Ovary (tissue), 9 donors: ENCODE data around the gene ADAMTS4. TPM values are rescaled to one million over a fixed set of nuclear protein-coding genes. Genes with fewer than 3 reads are reported as not detected.
A peak's percentile ranks its signal among the peaks of the same experiment; 100 is the strongest.

Experiments
- DNase-seq, 5 donors: peaks; one replicate each; pipeline ENCODE4 v3.0.0-alpha.2; 2019 to 2020
- H3K27ac ChIP-seq, 2 donors: fragments of 200-600 bp; one replicate each; pipeline versions ENCODE4 v1.5.1 to v1.8.0; 2019 to 2022
- H3K27me3 ChIP-seq: fragments of 200-600 bp; one replicate; pipeline ENCODE4 v1.8.0; 2022
- H3K36me3 ChIP-seq: fragments of 200-600 bp; sonication (generic); one replicate; pipeline ENCODE4 v1.5.1; 2019
- H3K4me1 ChIP-seq: one replicate; pipeline ENCODE4 v1.8.1; 2013; ENCODE audit warnings: mild to moderate bottlenecking, moderate library complexity; ENCODE audit not compliant: insufficient read depth
- H3K4me3 ChIP-seq: fragments of 200-600 bp; sonication (generic); one replicate; pipeline ENCODE4 v1.5.1; 2017
- H3K9me3 ChIP-seq, 2 donors: fragments of 200-600 bp in 1 of 2; sonication (generic) in 1 of 2; one replicate each; pipeline versions ENCODE4 v1.5.1 to v1.8.1; 2013 to 2019; ENCODE audit warnings: mild to moderate bottlenecking in 1 of 2, moderate library complexity in 1 of 2
- EP300 ChIP-seq: sonication (generic); formaldehyde crosslinking; IDR thresholded peaks from one replicate; pipeline ENCODE4 v1.6.1; 2017; ENCODE audit warnings: antibody characterized with exemption
- POLR2A ChIP-seq: fragments of 450-650 bp; IDR thresholded peaks from one replicate; pipeline ENCODE4 v1.6.1; 2017; ENCODE audit warnings: antibody characterized with exemption, mild to moderate bottlenecking, moderate library complexity
- WGBS, 3 donors: extraction: QIAGEN DNeasy Blood & Tissue Kit in 1 of 3; methylation state at CpG; one replicate each; pipeline versions ENCODE4 v1.1.5 to v1.1.7; 2013 to 2017; 5-methylcytosine and 5-hydroxymethylcytosine counted together
- intact Hi-C, 4 donors: fragments of 100-400 bp; cut with DNase I; formaldehyde crosslinking; loops; one replicate each; pipeline versions ENCODE4 v1.11.0 to v1.15.1; 2022 to 2023
- polyA plus RNA-seq, 2 donors: library from polyadenylated mRNA; stranded (reverse); fragments of 200-250 nt in 1 of 2; fragments of 350-450 nt in 1 of 2; fragmentation: Illumina TruSeq in 1 of 2; extraction: RNeasy Lipid Tissue Mini Kit (QIAGEN cat#74804) in 1 of 2; gene quantifications; one replicate each; pipeline ENCODE4 v1.2.3, GENCODE V29; 2013 to 2014
- total RNA-seq, 7 donors: library from RNA; depleted of rRNA in 2 of 7; stranded (reverse); fragments of >200 nt in 2 of 7; fragmentation: NEBNext Ultra II Directional in 3 of 7; extraction: Animal tissue kit (Norgen Biotek cat#: 25700) in 3 of 7; gene quantifications; one replicate each; pipeline versions ENCODE4 v1.1.0 to v1.2.4, GENCODE V29; 2016 to 2023
- TF ChIP-seq, protein P1 (sequence below), 3 donors: fragments of 450-650 bp in 2 of 3; fragments of 200-600 bp in 1 of 3; IDR thresholded peaks; one replicate each; pipeline versions ENCODE4 v1.5.1 to v1.8.0; 2016 to 2022; ENCODE audit warnings: antibody characterized with exemption in 3 of 3, mild to moderate bottlenecking in 1 of 3
- donor health status: DM: no; HTN: no; CAD: no; lungs with moderate emphysema.
- donor health status: DM: no; HTN: no; CAD: no.
- donor health status: Bipolar disorder and iron deficiency.
- donor health status: DM: yes; HTN: yes; CAD: no.
- donor health status: DM: no; HTN: no; CAD: no.
- donor health status: DM: yes; HTN: yes; CAD: no.

ADAMTS4 gene
- total and polyA plus RNA-seq, 9 donors = 0.90 to 437 (median 85.8) TPM

DNA sequence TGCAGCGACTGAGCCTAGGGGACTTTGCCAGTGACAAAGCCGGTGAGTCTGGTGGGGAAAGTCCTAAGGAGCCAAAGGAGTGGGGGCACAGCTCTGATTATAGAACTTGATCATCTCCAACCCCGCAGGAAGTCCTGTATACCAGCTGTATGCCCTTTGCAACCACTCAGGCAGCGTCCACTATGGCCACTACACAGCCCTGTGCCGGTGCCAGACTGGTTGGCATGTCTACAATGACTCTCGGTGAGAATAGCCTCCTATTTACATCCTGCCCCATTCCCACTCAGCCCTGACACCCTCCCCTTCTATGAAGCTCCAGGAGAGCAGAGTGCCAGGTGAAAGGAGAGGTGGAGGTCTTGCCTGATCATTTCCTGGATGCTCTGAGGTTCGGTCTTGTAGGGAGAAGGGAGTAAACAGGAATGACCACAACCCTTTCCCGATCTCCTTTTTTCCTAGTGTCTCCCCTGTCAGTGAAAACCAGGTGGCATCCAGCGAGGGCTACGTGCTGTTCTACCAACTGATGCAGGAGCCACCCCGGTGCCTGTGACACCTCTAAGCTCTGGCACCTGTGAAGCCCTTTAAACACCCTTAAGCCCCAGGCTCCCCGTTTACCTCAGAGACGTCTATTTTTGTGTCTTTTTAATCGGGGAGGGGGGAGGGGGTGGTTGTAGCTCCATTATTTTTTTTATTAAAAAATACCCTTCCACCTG is 33.8 kb downstream of the ADAMTS4 start:
- no peaks in the 10 kb centered on the region for H3K27me3 ChIP-seq
- peak overlapping the region in 1 of 2 donors; percentile 73 for H3K27ac ChIP-seq
- H3K4me3 ChIP-seq = peak overlapping the region; percentile 93
- DNase-seq = no peak
- no peaks in the 10 kb centered on the region for H3K9me3 ChIP-seq
- H3K4me1 ChIP-seq = peaks cover 10% of the 10 kb centered on the region
- intact Hi-C loops = no loop called here
- WGBS, 3 donors = 51 to 59% (median 58%) methylated on average over 14 of the region's 14 CpGs
- TF ChIP-seq EP300 (no peak), POLR2A (no peak)
- TF ChIP-seq, protein P1, sequence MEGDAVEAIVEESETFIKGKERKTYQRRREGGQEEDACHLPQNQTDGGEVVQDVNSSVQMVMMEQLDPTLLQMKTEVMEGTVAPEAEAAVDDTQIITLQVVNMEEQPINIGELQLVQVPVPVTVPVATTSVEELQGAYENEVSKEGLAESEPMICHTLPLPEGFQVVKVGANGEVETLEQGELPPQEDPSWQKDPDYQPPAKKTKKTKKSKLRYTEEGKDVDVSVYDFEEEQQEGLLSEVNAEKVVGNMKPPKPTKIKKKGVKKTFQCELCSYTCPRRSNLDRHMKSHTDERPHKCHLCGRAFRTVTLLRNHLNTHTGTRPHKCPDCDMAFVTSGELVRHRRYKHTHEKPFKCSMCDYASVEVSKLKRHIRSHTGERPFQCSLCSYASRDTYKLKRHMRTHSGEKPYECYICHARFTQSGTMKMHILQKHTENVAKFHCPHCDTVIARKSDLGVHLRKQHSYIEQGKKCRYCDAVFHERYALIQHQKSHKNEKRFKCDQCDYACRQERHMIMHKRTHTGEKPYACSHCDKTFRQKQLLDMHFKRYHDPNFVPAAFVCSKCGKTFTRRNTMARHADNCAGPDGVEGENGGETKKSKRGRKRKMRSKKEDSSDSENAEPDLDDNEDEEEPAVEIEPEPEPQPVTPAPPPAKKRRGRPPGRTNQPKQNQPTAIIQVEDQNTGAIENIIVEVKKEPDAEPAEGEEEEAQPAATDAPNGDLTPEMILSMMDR (IDR thresholded peaks at IDR 0.05) = no peak
- no peaks in the 10 kb centered on the region for H3K36me3 ChIP-seq

DNA sequence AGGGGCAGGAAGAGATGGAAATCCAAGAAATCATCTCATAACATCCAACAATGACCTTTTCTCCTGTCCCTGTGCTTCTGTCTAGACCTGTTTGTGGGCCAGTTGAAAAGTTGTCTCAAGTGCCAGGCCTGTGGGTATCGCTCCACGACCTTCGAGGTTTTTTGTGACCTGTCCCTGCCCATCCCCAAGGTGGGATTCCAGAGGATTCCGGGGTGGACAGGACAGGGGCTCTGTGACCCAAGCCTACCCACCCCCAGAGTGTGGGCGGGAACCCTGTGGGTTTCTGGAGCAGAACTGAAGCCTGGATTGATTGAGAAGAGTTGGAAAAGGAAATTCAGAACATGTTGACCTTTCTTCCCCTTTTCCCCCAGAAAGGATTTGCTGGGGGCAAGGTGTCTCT is 35.1 kb downstream of the ADAMTS4 start:
- Histone ChIP-seq H3K27me3 (no peaks in the 10 kb centered on the region), H3K4me1 (peaks cover 14% of the 10 kb centered on the region), H3K4me3 (no peak overlapping the region), H3K9me3 (no peaks in the 10 kb centered on the region), H3K27ac (no peak overlapping the region), H3K36me3 (no peaks in the 10 kb centered on the region)
- 82 to 83% (median 82%) methylated on average over 5 of the region's 5 CpGs for WGBS, 3 donors
- TF ChIP-seq, protein P1 (IDR thresholded peaks at IDR 0.05) = no peak
- TF ChIP-seq POLR2A (no peak), EP300 (no peak)
- no peak for DNase-seq
- intact Hi-C loops = no loop called here

DNA sequence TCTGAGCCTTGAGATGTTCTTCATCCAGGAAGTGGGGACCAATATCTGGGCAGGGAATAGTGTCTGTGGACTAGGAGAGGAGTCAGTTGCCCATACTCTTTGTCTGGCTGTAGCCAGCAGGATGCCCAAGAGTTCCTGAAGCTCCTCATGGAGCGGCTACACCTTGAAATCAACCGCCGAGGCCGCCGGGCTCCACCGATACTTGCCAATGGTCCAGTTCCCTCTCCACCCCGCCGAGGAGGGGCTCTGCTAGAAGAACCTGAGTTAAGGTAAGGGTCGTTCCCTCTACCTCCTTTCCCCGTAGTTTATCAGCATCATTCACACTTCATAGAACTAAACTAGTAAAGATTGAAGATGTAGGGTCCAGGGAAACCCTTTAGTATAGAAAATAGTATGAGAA is 36.0 kb downstream of the ADAMTS4 start:
- Histone ChIP-seq H3K27me3 (no peaks in the 10 kb centered on the region), H3K9me3 (no peaks in the 10 kb centered on the region), H3K27ac (no peak overlapping the region), H3K4me1 (peaks cover 13% of the 10 kb centered on the region), H3K4me3 (no peak overlapping the region), H3K36me3 (no peaks in the 10 kb centered on the region)
- intact Hi-C loops = no loop called here
- peak in 1 of 5 donors; percentile 15 for DNase-seq
- WGBS, 3 donors = 85 to 92% (median 86%) methylated on average over 10 of the region's 10 CpGs
- no peak for TF ChIP-seq POLR2A
- no peak for TF ChIP-seq EP300
- TF ChIP-seq, protein P1 (IDR thresholded peaks at IDR 0.05) = no peak

- H3K4me3 ChIP-seq = no peak overlapping the region
- DNase-seq = peak in 1 of 5 donors; percentile 12
- WGBS, 3 donors = 66 to 71% (median 68%) methylated on average over 7 of the region's 7 CpGs
- no peaks in the 10 kb centered on the region for H3K27me3 ChIP-seq
- H3K36me3 ChIP-seq = no peaks in the 10 kb centered on the region
- peaks cover 10% of the 10 kb centered on the region for H3K4me1 ChIP-seq
- H3K9me3 ChIP-seq = no peaks in the 10 kb centered on the region
- intact Hi-C loops = no loop called here
- TF ChIP-seq POLR2A (no peak), EP300 (no peak)
- TF ChIP-seq, protein P1 (IDR thresholded peaks at IDR 0.05) = no peak
- no peak overlapping the region for H3K27ac ChIP-seq
These were observed 36.8 kb downstream of the ADAMTS4 start for GRCh38 chr1:161162052-161162451.
